Neuronal stem cell (in vitro differentiated cells): Measurements from ENCODE around the gene LCT. TPM values are rescaled to one million over a fixed set of nuclear protein-coding genes. Genes with fewer than 3 reads are reported as not detected.

Source experiments
- small RNA-seq: library from polyadenylated mRNA; stranded (forward); fragments of <200 nt; extraction: miRNeasy Mini kit (QIAGEN cat#:217004); gene quantifications from one replicate; pipeline ENCODE3, GENCODE V24; 2013; ENCODE audit not compliant: insufficient read depth

Gene LCT

Small RNAs within 50 kb of the gene (small RNA-seq; reads per million reads assigned to genes)
- not detected for gene RF00019
